GM21360 (cell line): ENCODE data around the gene PAFAH1B1.
"Not testable (repeated sequence)": the region's sequence is repeated elsewhere in the genome, so short reads cannot be mapped to it uniquely, and the experiment has no call there.

Experiments used
- ATAC-seq: cut with Tn5 transposase; IDR thresholded peaks from one replicate; pipeline ENCODE4 v1.9.1; 2021; ENCODE audit warnings: mild to moderate bottlenecking, moderate library complexity; ENCODE audit not compliant: unreplicated experiment

Gene PAFAH1B1

DNA sequence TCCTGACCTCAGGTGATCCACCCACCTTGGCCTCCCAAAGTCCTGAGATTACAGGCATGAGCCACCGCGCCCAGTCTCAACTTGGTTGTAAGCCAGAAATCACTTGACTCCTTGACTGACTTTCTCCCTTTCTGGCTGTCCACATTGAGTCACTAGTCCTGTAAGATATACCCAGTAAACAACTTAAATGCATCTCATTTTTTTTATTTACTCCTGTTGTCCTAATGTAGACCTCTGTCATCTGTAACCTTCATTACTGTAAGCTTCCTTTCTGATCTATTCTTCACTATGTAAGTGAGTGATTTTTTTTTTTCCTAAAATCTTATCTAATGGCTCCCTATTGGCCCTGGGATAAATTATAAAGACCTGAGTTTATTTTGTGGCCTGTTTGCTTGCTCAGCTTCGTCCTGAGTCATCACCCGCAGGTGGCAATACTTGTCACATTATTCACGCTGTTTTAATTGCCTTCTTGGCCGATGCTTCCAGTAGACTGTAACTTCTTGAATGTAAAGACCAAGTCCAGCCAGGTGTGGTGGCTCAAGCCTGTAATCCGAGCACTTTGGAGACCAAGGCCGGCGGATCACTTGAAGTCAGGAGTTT lies 41.0 kb downstream of the PAFAH1B1 start:
- ATAC-seq: no peak

DNA sequence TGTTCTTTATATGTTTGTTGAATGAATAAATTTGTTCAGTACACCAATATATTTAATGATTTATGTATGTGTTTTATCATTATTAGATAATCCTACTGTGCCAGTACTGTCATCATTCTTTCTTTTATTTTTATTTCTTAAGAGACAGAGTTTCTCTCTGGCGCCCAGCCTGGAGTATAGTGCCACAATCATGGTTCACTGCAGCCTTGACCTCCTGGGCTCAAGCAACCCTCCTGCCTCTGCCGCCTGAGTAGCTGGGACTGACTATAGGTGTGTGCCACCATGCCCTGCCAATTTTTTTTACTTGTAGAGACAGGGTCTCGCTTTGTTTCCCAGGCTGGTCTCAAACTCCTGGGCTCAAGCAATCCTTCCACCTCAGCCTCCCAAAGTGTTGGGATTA lies 41.8 kb downstream of the PAFAH1B1 start:
- ATAC-seq: no peak

DNA sequence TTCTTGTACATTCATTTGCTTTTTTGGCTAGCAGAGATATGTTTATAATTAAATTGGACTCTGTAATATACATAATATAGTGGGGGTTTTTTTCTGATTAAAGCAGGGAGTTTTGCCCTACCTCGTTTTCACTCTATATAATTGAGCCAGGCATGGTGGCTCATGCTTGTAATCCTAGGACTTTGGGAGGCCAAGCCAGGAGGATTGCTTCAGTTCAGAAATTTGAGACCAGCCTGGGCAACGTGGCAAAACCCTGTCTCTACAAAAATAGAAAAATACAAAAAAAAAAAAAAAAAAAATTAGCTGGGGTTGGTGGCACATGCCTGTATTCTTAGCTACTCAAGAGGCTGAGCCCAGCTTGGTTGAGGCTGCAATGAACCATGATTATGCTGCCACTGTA lies 42.2 kb downstream of the PAFAH1B1 start:
- ATAC-seq: no peak

DNA sequence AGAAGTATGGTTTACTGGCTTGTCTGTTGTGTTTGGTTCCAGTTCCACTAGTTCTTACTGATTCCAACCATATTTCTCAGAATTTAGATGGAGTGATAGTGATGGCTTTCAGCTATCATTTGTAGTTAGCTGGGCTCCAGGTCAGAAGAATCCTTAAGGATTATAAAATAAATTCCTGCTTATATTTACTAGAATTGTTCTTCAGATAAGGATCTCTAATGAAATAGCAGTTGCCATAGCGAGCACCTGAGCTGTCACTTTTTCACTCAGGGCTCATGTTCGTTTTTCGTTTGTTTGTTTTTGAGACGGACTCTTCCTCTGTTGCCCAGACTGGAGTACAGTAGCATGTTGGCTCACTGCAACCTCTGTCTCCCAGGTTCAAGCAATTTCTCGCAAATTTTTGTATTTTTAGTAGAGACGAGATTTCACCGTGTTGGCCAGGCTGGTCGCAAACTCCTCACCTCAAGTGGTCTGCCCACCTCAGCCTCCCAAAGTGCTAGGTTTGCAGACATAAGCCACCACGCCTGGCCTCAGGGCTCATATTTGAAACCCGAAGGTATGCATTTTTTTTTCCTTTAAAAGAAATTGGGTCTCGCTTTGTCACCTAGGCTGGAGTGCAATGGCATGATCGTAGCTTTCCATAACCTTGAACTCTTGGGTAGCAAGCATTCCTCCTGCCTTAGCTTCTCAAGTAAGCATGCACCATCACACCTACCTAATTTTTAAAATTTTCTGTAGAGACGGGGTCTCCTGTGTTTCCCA lies 42.9 kb downstream of the PAFAH1B1 start:
- no peak for ATAC-seq

DNA sequence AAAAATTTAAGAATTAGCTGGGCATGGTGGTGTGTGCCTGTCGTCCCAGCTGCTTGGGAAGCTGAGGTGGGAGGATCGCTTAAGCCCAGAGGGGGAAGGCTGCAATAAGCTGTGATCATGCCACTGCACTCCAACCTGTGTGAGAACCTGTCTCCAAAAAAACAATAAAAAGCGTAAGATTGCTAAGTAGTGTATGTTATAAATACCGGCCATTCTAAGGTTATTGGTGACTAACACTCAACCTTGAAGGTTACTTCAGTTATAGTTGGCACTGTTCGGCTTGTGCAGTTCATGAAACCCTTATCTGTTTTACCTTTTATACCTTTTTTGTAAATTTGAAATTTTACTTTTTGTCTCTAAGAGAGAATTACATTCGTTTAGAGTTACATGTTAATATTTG lies 44.0 kb downstream of the PAFAH1B1 start:
- no peak for ATAC-seq

DNA sequence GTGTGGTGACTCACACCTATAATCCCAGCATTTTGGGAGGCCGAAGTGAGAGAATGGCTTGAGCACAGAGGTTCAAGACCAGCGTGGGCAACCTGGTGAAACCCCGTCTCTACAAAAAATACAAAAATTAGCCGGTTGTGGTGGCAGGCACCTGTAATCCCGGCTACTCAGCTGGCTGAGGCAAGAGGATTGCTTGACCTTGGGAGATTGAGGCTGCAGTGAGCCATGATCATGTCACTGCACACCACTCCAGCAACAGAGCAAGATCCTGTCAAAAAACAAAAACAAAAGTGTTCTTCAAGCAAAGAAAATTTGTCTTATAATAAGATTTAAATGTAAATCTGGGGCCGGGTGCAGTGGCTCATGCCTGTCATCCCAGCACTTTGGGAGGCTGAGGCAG lies 51.5 kb downstream of the PAFAH1B1 start:
- ATAC-seq: no peak

DNA sequence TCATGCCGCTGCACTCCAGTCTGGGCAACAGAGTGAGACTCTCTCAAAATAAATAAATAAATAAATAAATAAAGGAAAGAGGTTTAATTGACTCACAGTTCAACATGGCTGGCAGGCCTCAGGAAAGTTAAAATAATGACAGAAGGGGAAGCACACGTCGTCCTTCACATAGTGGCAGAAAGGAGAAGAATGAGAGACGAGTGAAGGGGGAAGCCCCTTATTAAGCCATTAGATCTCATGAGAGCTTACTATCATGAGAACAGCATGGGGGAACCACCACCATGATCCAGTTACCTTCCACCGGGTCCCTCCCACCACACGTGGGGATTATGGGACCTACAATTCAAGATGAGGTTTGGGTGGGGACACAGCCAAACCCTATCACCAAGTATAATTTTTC lies 54.5 kb downstream of the PAFAH1B1 start:
- ATAC-seq: no peak

DNA sequence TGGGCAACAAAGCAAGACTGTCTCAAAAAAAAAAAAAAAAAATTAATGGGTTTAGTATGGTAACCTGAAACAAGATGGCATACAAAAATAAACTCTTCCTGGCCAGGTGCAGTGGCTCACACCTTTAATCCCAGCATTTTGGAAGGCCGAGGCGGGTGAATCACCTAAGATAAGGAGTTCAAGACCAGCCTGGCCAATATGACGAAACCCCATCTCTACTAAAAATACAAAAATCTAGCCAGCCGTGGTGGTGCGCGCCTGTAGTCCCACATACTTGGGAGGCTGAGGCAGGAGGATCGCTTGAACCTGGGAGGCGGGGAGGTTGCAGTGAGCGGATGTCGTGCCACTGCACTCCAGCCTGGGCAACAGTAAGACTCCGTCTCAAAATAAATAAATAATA lies 55.7 kb downstream of the PAFAH1B1 start:
- no peak for ATAC-seq

DNA sequence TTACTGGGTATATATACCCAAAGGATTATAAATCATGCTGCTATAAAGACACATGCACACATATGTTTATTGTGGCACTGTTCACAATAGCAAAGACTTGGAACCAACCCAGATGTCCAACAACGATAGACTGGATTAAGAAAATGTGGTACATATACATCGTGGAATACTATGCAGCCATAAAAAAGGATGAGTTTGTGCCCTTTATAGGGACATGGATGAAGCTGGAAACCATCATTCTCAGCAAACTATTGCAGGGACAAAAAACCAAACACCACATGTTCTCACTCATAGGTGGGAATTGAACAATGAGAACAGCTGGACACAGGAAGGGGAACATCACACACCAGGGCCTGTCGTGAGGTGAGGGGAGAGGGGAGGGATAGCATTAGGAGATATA lies 59.5 kb downstream of the PAFAH1B1 start:
- ATAC-seq: not testable (repeated sequence)

DNA sequence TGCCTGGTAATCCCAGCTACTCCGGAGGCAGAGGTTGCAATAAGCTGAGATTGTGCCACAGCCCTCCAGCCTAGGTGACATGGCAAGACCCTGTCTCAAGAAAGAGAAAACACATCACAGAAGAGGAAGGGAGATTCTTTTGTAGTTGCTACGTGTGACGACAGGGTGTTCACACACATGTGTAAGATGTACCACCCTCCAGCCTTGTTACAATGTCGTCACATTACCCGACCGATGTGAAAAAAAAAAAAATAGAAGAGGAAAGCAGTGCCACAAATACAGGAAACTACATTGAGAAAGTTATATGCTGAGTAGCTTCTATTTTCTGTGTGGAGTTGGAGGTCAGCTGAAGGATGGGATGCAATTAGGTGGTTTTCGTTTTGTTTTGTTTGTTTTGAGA lies 62.1 kb downstream of the PAFAH1B1 start:
- ATAC-seq: no peak

DNA sequence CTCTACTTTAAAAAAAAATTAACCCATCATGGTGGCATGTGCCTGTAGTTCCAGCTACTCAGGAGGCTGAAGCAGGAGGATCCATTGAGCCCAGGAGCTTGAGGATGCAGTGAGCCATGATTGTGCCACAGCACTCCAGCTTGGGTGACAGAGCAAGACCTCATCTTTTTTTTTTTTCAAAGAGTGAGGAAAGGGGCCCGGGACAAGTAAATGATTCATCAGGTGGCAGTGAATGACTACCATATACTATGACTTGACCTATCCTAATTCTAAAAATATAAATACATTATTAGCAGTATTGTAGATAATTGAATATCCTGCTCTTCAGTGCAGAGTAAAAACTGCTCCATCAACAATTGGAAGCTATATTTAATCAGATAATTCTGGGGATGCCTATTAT lies 62.8 kb downstream of the PAFAH1B1 start:
- no peak for ATAC-seq

DNA sequence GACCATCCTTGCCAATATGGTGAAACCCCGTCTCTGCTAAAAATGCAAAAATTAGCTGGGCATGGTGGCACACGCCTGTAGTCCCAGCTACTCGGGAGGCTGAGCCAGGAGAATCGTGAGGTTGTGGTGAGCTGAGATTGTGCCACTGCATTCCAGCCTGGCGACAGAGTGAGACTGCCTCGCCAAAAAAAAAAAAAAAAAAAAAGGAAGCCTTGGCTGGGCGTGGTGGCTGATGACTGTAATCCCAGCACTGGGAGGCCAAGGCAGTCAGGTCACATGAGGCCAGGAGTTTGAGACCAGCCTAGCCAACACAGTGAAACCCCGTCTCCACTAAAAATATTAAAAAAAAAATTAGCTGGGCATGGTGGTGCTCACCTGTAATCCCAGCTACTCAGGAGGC lies 65.9 kb downstream of the PAFAH1B1 start:
- not testable (repeated sequence) for ATAC-seq

DNA sequence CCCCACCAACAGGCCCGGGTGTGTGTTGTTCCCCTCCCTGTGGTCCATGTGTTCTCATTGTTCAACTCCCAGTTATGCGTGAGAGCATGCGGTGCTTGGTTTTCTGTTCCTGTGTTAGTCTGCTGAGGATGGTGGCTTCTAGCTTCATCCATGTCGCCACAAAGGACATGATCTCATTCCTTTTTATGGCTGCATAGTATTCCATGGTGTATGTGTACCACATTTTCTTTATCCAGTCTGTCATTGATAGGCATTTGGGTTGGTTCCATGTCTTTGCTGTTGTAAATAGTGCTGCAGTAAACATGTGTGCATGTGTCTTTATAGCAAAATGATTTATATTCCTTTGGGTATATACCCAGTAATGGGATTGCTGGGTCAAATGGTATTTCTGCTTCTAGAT lies 67.0 kb downstream of the PAFAH1B1 start:
- ATAC-seq: not testable (repeated sequence)

DNA sequence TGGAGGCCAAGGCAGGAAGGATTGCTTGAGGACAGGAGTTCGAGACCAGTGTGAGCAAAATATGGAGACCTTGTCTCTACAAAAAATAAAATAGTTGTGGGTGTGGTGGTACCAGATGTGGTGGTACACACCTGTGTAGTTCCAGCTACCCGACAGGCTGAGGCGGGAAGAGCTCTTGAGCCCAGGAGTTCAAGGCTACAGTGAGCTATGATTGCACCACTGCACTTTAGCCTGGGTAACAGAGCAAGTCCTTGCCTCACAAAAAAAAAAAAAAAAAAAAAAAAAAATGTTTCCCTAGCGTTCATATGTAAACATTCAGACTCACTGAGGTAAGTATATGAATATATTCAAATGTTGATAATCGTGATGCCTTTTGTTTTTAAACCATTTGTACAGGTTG lies 78.6 kb downstream of the PAFAH1B1 start:
- no peak for ATAC-seq

DNA sequence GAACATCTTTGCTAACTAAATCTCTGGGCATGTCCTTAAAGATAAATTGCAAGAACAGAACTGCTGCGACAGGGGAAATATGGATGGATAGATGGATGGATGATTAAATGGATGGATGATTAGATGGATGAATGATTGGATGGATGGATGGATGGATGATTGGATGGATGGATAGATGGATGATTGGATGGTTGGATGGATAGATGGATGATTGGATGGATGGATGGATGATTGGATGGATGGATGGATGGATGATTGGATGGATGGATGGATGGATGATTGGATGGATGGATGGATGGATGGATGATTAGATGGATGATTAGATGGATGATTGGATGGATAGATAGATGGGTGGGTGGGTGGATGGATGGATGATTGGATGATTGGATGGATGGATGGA lies 85.8 kb downstream of the PAFAH1B1 start:
- ATAC-seq: not testable (repeated sequence)

DNA sequence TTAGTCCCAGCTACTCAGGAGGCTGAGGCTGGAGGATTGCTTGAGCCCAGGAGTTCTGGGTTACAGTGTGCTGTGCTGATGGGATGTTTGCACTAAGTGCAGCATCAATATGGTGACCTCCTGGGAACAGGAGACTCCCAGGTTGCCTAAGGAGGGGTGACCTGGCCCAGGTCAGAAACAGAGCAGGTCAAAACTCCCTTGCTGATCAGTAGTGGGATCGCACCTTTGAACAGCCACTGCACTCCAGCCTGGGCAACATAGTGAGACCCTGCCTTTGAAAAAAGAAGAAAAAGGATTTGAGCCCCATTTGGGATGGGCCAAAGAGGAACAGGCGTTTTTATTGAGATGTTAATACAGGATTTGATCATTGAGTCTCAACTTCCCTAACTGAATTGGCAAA lies 87.5 kb downstream of the PAFAH1B1 start:
- ATAC-seq: no peak

DNA sequence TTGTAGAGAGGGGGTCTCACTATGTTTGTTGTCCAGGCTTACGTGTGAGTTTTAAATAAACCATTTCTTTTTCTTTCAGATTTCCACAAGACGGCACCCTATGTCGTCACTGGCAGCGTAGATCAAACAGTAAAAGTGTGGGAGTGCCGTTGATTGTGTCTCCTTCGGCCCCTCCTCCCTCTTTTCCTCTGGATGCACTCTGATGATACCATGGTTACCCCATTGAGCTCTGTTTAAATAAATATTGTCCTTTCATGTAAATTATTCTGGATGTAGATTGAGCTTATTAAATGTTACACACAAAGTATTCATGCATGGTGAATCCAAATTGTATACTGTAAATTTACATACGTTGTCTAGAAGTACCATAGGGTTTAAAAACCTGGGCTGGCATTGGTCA lies 88.2 kb downstream of the PAFAH1B1 start:
- ATAC-seq: no peak

DNA sequence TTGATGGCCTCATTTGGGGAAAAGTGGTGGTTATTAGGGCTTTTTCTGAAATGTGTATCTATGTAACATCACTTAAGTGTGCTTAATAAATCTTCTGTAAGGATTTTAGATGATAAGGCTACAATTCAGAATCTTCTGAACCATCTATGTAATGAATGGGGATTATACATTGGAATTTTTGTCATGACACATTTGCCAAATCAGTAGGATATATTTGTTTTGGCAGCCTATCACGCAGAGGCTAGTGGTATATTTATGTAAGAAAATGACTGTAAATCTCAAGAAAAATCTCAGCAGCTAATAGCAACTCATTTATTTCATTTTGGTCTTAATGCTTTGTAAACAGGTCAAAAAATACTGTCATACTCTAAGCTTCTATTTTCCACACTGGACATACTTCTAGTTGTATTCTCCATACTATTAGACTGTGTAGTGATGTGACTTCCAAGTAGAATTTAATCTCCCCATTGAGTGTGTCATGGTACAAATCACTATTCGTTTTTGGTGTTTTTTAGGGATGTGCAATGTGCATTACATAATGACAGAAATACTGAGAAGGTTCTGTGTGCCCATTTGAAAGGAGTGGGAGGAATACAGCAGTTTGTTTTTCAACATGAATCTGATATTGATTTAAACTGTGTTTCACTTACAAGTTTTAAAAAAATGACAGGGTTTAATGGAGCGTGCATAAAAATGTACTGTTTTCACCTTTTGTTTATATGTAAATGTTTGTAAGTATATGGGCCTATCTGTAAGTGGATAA lies 88.9 kb downstream of the PAFAH1B1 start:
- ATAC-seq: no peak

DNA sequence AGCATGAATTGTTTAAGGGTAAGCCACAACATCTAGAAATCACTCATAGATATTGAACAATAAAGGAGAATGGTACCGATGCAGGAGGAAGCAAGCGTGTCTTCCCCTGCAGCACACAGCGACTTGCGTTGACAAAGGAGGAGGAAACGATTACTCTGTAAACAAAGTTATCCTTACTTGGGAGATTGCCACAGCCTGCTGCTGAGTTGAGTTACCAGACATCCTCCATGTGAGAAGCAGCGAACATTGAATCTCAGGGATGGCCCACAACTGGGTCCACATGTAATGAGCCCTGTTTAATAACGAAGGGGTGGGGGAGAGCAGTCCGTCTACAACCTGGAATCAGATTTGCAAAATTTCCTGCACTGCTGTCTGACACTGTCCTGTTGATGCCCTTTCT lies 90.5 kb downstream of the PAFAH1B1 start:
- no peak for ATAC-seq

DNA sequence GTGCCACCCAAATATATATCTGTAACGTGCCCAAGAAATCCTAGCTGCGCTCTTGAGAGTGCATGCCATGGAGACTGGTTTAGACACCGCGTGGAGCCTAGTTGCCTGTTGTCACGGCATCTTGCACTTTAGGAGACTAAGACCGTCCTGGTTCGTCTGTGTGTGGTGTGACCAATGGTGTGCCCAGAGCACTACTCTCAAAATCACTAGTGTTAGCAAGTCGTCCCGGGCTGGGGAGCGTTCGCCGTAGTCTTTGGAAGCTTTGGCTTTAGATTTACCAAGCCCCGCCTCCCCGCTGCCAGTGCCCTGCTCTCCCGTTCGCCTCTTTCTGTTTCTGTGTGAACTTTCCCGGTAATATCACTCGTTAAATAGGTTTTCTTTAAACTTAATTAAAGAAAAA lies 91.1 kb downstream of the PAFAH1B1 start:
- no peak for ATAC-seq

DNA sequence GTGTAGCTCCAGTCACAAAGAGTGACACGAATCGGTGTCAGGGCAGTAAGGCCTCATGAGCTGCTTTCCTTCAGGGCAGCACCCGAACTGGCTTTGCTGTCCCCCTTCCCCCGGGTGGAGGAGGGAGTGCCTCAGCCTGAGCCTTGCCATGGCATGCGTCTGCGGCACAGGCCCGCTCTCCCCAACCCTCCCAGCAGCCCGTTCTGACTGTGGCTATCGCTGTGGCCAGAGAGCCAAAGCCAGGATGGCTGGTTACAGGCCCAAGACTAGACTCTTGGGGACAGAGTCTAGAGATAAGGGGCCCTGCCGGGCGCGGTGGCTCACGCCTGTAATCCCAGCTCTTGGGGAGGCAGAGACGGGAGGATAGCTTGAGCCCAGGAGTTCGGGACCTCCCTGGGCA lies 92.2 kb downstream of the PAFAH1B1 start:
- no peak for ATAC-seq

DNA sequence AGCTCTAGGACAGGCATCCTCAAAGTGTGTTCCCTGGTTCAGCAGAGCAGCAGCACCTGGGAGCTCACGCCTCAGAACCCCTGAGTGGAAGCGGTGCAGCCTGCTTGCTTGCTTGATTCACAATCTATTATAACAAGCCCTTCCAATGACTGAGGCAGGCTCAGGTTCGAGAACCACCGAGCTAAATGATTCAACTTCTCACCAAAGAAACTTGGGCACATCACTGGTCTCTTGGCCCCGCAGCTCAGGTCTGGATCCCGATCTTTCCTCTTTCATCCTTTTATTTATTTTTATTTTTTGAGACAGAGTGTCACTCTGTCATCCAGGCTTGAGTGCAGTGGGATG lies 93.6 kb downstream of the PAFAH1B1 start:
- ATAC-seq: no peak
